ENCODE data around the gene NRARP.

Gene NRARP

GRCh38 chr9:137310189-137311052, 8.3 kb upstream of the NRARP start:
- no peak for DNase-seq

DNA sequence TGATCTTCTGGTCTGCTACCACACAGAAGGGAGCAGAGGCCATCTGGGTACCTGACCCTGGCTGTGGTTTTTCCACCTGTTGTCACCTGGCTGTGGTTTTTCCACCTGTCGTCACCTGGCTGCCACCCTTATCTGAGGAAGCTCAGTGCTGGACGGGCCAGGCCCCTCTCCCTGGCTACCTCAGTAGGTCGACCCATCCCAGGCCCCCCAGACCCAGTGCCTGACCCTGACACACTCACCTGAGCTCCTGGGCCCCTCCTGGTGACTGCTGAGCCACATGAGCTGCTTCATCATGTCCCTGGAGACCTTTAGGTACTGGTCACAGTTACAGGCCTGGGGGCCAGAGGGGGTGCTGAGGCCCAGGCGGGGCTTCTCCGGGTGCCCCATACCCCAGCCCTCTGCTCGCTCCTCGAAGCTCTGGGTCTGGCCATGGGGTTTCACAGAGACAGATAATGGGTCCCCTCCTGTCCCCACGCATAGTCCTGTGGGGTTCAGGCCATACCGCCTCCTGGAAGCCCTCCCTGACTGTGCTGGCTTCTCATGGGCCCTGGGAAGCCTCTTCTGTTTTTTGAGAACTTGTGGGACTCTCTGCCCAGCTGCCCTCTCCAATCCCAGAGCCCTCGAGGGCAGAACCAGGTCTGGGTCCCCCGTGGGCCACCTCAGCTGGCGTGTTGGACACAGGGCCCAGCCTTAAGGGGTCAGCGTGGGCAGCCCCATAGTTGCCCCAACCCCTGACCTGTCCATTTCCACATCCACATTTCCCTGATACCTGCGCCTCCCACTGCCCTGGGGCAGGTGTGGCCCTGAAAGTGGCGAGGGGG, 7.5 kb upstream of the NRARP start:
- DNase-seq, result no peak

DNA sequence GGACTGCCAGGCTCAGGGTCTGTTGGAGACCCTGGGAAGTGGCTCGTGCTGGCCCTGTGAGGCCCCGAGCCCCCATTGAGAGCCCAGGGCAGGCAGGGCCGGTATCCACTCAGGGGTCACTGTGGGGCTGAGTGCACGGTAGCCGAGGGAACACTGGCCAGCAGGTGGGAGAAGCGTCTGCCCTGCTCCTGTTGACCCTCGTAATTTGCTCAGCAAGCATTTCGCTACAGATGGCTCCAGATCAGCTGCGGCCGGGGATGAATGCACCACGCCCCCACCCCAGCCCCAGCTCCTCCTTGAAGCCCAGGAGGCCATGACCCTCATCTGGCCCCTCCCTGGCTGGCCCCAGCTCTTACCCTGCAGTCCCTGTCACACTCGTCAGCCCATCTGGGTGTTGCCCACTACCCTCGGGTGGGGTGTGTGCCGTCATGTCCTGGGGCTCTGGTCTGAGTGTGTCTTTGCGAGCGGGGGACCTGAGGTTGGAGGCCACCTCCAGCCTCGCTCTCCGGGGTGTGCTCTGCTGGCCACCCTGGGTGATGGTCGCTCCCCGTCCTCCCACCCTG, 6.1 kb upstream of the NRARP start:
- DNase-seq, result no peak

- DNase-seq, result no peak
Measured at GRCh38 chr9:137307255-137308056, 5.4 kb upstream of the NRARP start.

GRCh38 chr9:137306850-137307254, 4.8 kb upstream of the NRARP start:
- DNase-seq, result no peak

DNA sequence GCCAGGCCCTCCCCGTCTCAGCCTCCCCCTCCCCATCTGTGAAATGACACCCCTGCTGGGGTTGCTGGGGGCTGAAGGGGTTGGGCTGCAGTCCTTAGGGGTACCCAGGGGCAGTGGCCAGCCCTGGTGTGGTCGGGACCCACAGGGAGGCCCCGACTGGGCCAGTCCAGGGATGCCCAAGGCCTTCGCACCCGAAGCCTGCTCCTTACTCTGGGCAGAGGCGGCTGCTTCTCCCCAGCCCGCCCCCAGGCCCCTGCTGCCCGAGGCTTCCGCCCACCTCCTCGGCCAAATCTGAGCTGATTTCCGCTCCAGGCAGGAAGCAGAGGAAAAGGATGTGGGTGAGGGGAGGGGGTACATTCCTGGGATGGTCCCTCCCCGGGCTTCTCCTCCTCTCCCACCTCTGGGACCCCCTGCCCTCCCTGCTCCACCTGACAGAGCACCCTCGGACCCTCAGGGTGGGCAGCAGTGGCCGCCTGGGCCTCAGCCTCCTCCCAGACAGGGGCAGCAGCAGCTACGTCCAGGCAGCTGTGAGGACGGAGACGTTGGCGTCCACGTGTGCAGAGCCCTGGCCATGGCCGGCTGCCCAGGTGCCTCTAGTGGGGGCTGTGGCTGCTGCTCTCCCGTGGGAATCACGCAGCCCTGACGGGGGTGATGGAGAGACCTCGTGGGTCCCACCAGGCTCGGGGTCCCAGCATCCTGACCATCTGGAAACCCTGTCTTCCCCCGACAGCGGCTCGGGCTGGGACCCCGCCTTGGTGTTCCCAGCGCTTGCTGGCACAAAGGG, 4.2 kb upstream of the NRARP start:
- DNase-seq, result no peak

GRCh38 chr9:137305798-137306065, 3.7 kb upstream of the NRARP start:
- no peak for DNase-seq

DNA sequence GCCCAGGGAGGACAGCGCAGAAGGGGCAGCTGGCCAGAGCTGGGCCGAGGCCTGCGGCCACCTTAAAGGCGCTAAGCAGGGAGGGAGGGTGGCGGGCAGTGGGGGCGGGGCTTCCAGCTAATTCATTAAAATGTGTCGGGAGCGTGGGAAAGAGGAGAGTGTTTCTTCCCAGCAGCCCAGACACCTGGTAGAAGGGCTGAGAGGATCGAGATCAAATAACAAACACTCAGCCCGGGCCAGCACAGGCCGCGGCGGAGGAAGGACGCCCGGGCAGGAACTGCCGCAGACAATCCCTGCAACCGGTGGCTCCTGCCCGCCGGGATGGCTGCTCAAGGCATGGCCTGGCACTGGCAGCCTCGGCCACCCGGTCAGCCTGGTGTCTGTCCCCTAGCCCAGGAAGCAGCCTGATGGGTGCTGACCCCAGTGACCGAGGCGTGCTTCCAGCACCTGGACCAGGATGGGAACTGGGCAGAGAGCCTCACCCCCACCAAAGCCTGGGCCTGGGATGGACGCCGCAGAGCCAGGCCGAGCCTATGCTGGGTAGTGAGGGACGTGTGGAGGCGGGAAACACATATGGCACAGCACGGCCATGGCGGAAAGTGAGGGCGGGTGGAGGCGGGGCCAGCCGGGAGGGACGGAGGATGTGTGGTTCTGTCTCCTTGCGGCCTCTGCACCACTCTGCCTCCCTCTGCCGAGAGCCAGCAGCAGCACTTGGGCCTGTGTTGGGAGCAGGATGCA, 3.2 kb upstream of the NRARP start:
- DNase-seq, result peak in 2 of 14 donors; percentile 57 to 58

DNA sequence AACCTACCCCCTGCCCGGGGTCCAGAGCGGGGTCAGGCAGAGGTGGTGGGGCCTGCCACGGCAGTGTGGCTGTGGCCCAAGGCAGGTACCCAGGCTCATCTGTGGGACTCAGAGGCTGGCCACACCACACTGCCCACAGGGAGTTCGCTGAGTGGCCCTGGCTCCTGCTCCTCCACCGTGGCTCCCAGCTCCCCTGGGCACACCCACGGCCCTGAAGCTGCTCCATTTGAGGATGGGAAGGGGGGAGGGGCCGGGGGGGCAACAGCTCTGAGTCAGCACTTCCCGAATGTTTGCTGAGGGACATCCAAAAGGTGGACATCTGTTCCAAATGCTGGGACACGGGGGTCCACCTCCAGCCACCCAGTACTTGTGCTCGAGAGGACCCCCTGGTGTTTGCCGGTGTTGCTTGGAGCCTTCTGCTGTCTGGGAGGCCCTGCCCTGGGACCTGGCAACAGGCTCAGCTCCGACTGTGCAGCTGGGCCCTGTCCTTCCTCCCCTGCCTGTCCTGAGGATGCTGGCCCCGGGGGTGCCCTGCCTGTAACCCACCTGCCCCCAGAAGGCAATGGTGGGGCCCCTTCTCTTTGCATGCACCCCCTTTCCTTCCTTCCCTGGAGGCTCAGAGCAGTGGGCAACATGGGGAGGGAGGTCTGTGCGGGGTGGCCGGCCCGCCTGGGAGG, 2.5 kb upstream of the NRARP start:
- DNase-seq, result peak in 1 of 14 donors; percentile 68

- DNase-seq, result peak in 1 of 14 donors; percentile 64
Measured at GRCh38 chr9:137303893-137304382, 1.9 kb upstream of the NRARP start.

- no peak for DNase-seq
Measured at GRCh38 chr9:137303151-137303892, 1.3 kb upstream of the NRARP start.

DNA sequence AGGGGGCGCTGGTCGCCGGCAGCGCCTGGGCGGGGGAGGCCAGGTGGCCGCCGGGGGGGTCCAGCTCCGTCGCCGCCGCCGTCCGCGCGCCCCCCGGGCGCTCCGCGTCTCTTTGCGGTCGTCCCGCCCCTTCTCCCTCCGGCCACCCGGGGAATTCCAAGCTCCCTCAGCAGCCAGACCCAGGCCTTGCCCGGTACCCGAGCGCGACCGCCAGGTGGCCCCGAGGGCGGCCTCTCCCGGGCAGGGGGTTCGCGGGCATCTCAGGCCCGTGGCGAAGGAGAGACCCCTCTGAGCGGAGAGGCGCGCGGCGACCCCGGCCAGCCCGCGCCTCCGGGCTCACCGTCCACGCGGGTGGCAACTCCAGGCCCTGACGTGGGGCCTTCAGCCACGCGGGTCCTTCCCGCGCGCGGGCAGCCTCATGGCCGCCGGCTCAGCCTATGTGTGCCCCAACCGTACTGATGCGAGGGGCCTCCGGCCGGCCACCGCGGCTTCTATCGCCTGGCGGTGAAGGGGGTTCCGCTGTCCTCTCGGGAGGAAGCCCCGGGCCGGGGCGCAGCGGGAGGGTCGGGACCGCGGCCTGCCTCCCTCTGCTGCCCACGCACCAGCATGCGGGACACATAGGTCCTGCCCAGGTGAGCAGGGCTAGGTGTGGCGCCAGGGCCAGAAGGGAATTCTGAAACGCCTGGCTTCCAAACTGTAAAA, 529 bp upstream of the NRARP start:
- no peak for DNase-seq

- DNase-seq, result no peak
Measured at GRCh38 chr9:137301081-137301947, 757 bp downstream of the NRARP start.

DNA sequence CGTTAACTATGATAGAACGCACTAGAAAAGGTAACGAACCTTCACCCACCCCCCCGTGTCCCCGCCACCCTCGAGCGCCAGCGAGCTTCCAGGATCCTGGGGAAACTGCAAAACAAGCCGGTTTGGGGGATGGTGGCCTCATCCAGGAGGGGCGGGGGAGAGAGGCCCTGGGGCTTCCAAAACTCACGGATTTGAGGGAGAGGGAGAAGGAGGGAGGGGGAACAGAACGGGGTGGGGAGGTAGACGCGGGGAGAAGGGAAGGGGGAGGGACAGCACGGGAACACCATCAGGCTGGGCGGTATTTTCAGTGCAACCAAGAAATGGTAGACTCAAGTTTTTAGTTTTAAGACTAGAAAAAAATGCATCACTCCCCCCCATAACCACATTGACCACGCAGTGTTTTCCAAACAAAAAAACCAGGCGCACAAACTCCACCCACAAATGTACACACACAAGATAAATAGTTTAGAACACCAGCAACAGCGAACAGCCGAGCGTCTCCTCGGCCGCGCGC, 1.4 kb downstream of the NRARP start:
- DNase-seq, result no peak

DNA sequence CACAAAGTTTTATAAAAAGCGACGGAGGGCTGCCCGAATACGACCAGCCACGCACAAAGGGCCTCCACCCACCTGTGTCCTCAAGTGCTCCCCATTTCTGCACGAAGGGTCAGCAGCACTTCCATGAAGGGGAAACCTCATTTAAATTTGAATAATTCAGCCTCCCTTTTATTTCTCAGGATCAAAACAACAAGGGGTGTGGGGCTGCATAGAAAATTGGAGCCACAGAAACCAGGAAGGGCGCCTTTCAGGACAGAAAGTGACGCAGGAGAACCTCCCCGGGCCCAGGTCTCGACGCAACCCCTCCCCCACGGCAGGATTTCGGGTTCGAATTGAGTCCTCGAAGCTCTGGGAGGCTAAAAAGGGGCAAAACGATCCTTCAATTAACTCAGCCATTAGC, 2.1 kb downstream of the NRARP start:
- DNase-seq, result peak in 3 of 14 donors; percentile 9 to 39 (median 17)

- DNase-seq, result no peak
Measured at GRCh38 chr9:137299203-137299565, 2.9 kb downstream of the NRARP start.

DNA sequence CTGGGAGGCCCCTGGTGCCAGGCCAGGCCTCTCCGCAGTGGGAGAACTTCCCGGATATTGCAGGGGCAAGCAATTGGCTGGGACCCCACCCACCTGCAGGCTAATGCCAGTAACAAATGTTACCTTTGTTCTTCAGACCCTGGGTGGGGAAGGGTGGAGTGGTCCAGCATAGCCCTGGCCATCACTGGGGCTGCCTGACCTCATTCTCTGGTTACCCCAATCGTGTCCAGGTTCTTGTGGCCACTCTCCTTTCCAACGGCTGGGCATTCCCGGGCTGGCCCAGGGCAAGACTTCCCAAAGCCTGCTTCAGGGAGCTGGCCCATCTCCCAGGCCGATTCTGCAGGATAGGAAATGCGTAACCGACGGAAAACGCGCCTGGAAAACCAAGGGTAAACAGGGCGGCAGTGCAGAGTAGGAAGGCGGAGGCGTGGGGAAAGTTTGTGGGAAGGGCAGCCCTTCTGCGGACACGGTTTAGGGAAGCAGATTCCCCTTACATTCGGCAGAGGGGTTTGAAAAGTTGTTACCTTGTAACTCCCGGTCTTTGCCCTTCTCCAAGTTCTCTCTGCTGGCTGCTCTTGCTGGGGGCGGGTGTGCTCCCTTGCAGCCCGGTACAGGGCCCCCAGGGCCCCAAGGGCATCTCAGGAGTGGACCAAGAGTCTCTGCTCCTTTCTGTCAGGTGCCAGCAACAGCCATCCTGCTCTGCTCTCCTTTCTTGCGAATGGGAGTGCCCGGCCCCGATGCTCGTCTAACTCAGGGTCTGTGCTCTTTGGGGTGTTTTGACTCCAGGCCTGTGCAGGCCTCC, 3.5 kb downstream of the NRARP start:
- DNase-seq, result peak in 2 of 14 donors; percentile 48 to 63
